Mesothelial cell of epicardium (in vitro differentiated cells): ENCODE results near the gene CLSTN2. TPM values are rescaled to one million over a fixed set of nuclear protein-coding genes. Genes with fewer than 3 reads are reported as not detected.

Experiments
- DNase-seq, 2 experiments: peaks; one replicate each; pipeline ENCODE4 v3.0.0; 2021; ENCODE audit warnings: low spot score in 2 of 2; ENCODE audit not compliant: unreplicated experiment in 2 of 2
- H3K27ac Mint-ChIP-seq: 2 replicates; pipeline ENCODE4 v1.8.0; 2021; ENCODE audit warnings: mixed read lengths
- H3K27me3 Mint-ChIP-seq: 2 replicates; pipeline ENCODE4 v1.8.0; 2021; ENCODE audit warnings: low read depth, mixed read lengths
- H3K36me3 Mint-ChIP-seq: 2 replicates; pipeline ENCODE4 v1.8.0; 2021; ENCODE audit warnings: mixed read lengths
- H3K4me1 Mint-ChIP-seq: 2 replicates; pipeline ENCODE4 v1.8.0; 2021; ENCODE audit warnings: mixed read lengths
- H3K4me3 Mint-ChIP-seq: 2 replicates; pipeline ENCODE4 v1.8.0; 2021; ENCODE audit warnings: mild to moderate bottlenecking, moderate library complexity, mixed read lengths
- H3K9me3 Mint-ChIP-seq: 2 replicates; pipeline ENCODE4 v1.8.0; 2021; ENCODE audit warnings: mixed read lengths
- CTCF ChIP-seq: fragments of 200-600 bp; sonication (generic); IDR thresholded peaks from one replicate; pipeline ENCODE4 v1.5.0; 2021; ENCODE audit warnings: antibody characterized with exemption; ENCODE audit not compliant: unreplicated experiment
- total RNA-seq: library from RNA; stranded (reverse); gene quantifications from 3 replicates; pipeline ENCODE4 v1.2.1, GENCODE V29; 2021

Gene CLSTN2
- total RNA-seq, 1 donor from 2014 or later, result 18.2 TPM

GRCh38 chr3:140128631-140129030 is 193.6 kb downstream of the CLSTN2 start:
- Mint-ChIP-seq H3K4me3 (no peak overlapping the region), H3K27ac (no peak overlapping the region)
- no peak for DNase-seq

DNA sequence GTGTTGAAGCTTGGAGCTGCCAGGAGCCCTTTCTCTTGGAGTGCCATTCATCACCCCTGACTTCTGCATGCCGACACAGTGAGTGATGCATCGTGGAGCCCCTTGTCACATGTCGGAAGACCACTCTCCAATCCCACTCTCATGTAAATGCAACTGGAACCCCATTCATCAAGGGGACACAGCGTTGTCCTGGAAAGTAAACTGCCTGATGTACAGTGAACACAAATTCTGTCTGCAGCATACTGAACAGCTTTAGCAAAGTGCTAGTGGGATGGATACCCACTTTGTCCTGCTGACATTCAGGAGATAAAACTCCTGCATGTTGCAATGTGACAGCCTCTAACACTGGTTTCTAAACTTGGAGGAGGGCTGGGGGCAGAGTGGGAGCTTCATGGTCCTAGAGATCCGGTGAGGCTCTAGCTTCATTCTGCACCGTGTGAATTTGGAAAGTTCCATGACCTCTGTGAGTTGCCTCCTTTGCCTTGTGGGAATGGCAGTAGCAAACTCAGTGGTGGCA is 194.8 kb downstream of the CLSTN2 start:
- Mint-ChIP-seq H3K27me3 (peaks cover 9% of the 10 kb centered on the region), H3K9me3 (no peaks in the 10 kb centered on the region), H3K4me1 (peaks cover 20% of the 10 kb centered on the region), H3K4me3 (no peak overlapping the region), H3K36me3 (no peaks in the 10 kb centered on the region), H3K27ac (no peak overlapping the region)
- DNase-seq, result no peak
- TF ChIP-seq CTCF, result no peak

More at GRCh38 chr3:140128631-140129030, 193.6 kb downstream of the CLSTN2 start:
- Mint-ChIP-seq H3K27me3 (peaks cover 6% of the 10 kb centered on the region), H3K4me1 (peaks cover 20% of the 10 kb centered on the region), H3K9me3 (no peaks in the 10 kb centered on the region), H3K36me3 (no peaks in the 10 kb centered on the region)
- no peak for TF ChIP-seq CTCF

DNA sequence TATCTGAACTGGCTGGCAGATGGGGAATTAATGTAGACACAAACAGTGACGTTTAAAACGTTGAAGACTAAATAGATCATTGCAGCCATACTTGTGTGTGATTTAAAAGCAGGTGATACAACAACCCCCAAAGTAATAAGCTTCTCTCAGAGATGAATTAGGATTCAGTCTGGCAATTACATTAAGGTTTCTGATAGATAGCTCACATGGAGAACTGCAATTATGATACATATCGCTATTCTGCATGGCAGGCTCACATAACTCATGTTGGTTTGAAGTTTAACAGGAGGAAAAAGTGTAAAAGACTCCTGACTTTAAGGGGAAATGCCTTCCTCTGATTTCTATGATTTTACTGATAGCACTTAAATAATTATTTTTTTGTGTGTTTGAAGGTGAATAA is 196.9 kb downstream of the CLSTN2 start:
- Mint-ChIP-seq H3K4me3 (no peak overlapping the region), H3K27ac (no peak overlapping the region), H3K27me3 (peaks cover 12% of the 10 kb centered on the region), H3K9me3 (no peaks in the 10 kb centered on the region), H3K4me1 (peaks cover 29% of the 10 kb centered on the region), H3K36me3 (no peaks in the 10 kb centered on the region)
- no peak for TF ChIP-seq CTCF
- DNase-seq, result no peak

GRCh38 chr3:140134231-140134965 is 199.4 kb downstream of the CLSTN2 start:
- no peak for TF ChIP-seq CTCF
- H3K4me1 Mint-ChIP-seq, result peaks cover 29% of the 10 kb centered on the region
- no peaks in the 10 kb centered on the region for H3K36me3 Mint-ChIP-seq
- H3K27me3 Mint-ChIP-seq, result peaks cover 27% of the 10 kb centered on the region
- H3K4me3 Mint-ChIP-seq, result no peak overlapping the region
- no peak for DNase-seq
- H3K27ac Mint-ChIP-seq, result no peak overlapping the region
- no peaks in the 10 kb centered on the region for H3K9me3 Mint-ChIP-seq

- Mint-ChIP-seq H3K4me1 (peaks cover 27% of the 10 kb centered on the region), H3K27me3 (peaks cover 33% of the 10 kb centered on the region), H3K4me3 (no peak overlapping the region), H3K36me3 (no peaks in the 10 kb centered on the region), H3K27ac (no peak overlapping the region), H3K9me3 (no peaks in the 10 kb centered on the region)
- TF ChIP-seq CTCF, result no peak
- DNase-seq, result no peak
Observed at GRCh38 chr3:140135461-140135860, 200.5 kb downstream of the CLSTN2 start.
